ENCODE data around the gene NPLOC4. TPM values are rescaled to one million over a fixed set of nuclear protein-coding genes. Genes with fewer than 3 reads are reported as not detected.

NPLOC4 gene
- total and polyA plus RNA-seq, 4 donors, result 30.1 to 98.0 (median 51.3) TPM

- 39 to 43% methylated on average over 19 of the region's 19 CpGs for WGBS, 2 donors
- no peak overlapping the region for H3K27ac ChIP-seq (ENCODE audit: low read depth in 1 of 2, low read length in 1 of 2)
These were observed 45.8 kb upstream of the NPLOC4 start for GRCh38 chr17:81682565-81683207.

DNA sequence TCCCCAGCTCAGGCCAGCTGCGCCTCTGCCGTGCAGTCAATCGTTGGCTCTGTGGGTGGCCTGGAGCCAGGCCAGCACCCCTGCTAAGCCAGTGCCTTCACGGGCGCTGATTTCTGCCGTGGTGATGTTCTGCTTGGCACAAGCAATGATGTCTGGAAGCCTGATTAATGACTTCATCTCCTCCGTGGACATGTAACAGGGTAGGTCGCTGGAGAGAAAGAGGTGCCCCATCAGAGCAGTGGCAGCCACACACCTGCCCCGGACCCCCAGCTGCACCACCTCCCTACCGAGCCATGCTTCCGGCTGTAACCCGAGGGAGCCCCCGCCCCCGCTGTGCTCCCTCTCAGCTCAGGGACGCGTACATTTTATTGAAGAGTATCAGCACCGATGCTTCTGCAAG, 44.8 kb upstream of the NPLOC4 start:
- H3K27me3 ChIP-seq (ENCODE audit: control insufficient read depth in 3 of 3, insufficient read depth in 3 of 3, low read length in 2 of 3), result no peaks in the 10 kb centered on the region
- peaks cover 0 to 15% (median 4%) of the 10 kb centered on the region in 4 donors for H3K36me3 ChIP-seq (ENCODE audit: control insufficient read depth in 4 of 4, insufficient read depth in 4 of 4, low read length in 4 of 4)
- no peak overlapping the region for H3K9ac ChIP-seq (ENCODE audit: insufficient read depth in 1 of 2, low read length in 2 of 2)
- no peak for TF ChIP-seq CTCF (IDR thresholded peaks at IDR 0.05; ENCODE audit: control extremely low read depth, extremely low read depth)
- ATAC-seq (ENCODE audit: insufficient read depth, low FRiP score), result no peak
- peaks cover 0 to 24% (median 5%) of the 10 kb centered on the region in 5 donors for H3K4me1 ChIP-seq (ENCODE audit: control insufficient read depth in 5 of 5, insufficient read depth in 5 of 5, low read length in 5 of 5)
- H3K9me3 ChIP-seq (ENCODE audit: control insufficient read depth in 4 of 4, insufficient read depth in 3 of 4, low read length in 3 of 4), result no peaks in the 10 kb centered on the region
- WGBS, 2 donors, result 83 to 88% methylated on average over 17 of the region's 17 CpGs
- no peak overlapping the region for H3K27ac ChIP-seq (ENCODE audit: low read depth in 1 of 2, low read length in 1 of 2)
- no peak overlapping the region for H3K4me3 ChIP-seq
- no peak for DNase-seq

More at GRCh38 chr17:81682565-81683207, 45.8 kb upstream of the NPLOC4 start:
- Histone ChIP-seq H3K36me3 (ENCODE audit: control insufficient read depth in 4 of 4, insufficient read depth in 4 of 4, low read length in 4 of 4) (peaks cover 0 to 25% (median 4%) of the 10 kb centered on the region in 4 donors), H3K4me1 (ENCODE audit: control insufficient read depth in 5 of 5, insufficient read depth in 5 of 5, low read length in 5 of 5) (peaks cover 0 to 24% (median 5%) of the 10 kb centered on the region in 5 donors), H3K9me3 (ENCODE audit: control insufficient read depth in 4 of 4, insufficient read depth in 3 of 4, low read length in 3 of 4) (no peaks in the 10 kb centered on the region), H3K9ac (ENCODE audit: insufficient read depth in 1 of 2, low read length in 2 of 2) (peak overlapping the region; percentile 57 to 81), H3K4me3 (peak overlapping the region; percentile 91), H3K27me3 (ENCODE audit: control insufficient read depth in 3 of 3, insufficient read depth in 3 of 3, low read length in 2 of 3) (no peaks in the 10 kb centered on the region)
- ATAC-seq (ENCODE audit: insufficient read depth, low FRiP score) (no peak), DNase-seq (no peak)
- TF ChIP-seq CTCF (IDR thresholded peaks at IDR 0.05; ENCODE audit: control extremely low read depth, extremely low read depth), result no peak

DNA sequence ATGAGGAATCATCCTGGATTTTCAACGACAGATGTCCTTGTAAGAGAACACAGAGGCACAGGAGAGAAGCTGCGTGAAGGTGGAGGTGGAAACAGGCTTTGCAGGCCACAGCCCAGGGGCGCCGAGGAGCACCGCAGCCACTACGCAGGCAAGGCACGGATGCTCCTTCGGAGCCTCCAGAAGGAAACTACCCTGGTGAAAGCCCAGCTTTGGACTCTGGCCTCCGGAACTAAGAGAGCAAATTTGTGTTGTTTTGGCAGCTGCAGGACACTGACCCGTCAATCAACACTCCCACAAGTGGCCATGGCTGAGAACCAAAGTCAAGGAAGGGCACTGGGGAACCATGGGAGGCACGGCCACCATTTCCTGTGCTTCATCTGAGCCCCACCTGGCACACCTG, 43.2 kb upstream of the NPLOC4 start:
- no peak for TF ChIP-seq CTCF (IDR thresholded peaks at IDR 0.05; ENCODE audit: control extremely low read depth, extremely low read depth)
- Histone ChIP-seq H3K4me3 (no peak overlapping the region), H3K36me3 (ENCODE audit: control insufficient read depth in 4 of 4, insufficient read depth in 4 of 4, low read length in 4 of 4) (peaks cover 0 to 11% (median 0%) of the 10 kb centered on the region in 4 donors), H3K27ac (ENCODE audit: low read depth in 1 of 2, low read length in 1 of 2) (no peak overlapping the region), H3K27me3 (ENCODE audit: control insufficient read depth in 3 of 3, insufficient read depth in 3 of 3, low read length in 2 of 3) (no peaks in the 10 kb centered on the region), H3K9me3 (ENCODE audit: control insufficient read depth in 4 of 4, insufficient read depth in 3 of 4, low read length in 3 of 4) (no peaks in the 10 kb centered on the region), H3K4me1 (ENCODE audit: control insufficient read depth in 5 of 5, insufficient read depth in 5 of 5, low read length in 5 of 5) (peaks cover 0 to 20% (median 5%) of the 10 kb centered on the region in 5 donors), H3K9ac (ENCODE audit: insufficient read depth in 1 of 2, low read length in 2 of 2) (no peak overlapping the region)
- DNase-seq (no peak), ATAC-seq (ENCODE audit: insufficient read depth, low FRiP score) (no peak)
- 91 to 93% methylated on average over 11 of the region's 11 CpGs for whole genome bisulfite sequencing, 2 donors

Data from lung (tissue), 12 donors.